Caco-2 (cell line): Measurements from ENCODE around the gene CHCHD1. TPM values are rescaled to one million over a fixed set of nuclear protein-coding genes. Genes with fewer than 3 reads are reported as not detected.
A peak's percentile ranks its signal among the peaks of the same experiment; 100 is the strongest.

Source experiments
- BruUV-seq: library from RNA; stranded (reverse); fragments of 400-500 nt; replicated peaks from 2 replicates; lab custom pipeline; 2021; lab: Mats Ljungman, UMichigan
- CTCF ChIA-PET: fragments of 300-600 bp; sonication (Branson Sonifier 250); formaldehyde crosslinking; loops from one replicate; lab custom pipeline; 2022; ENCODE audit warnings: antibody characterized with exemption; lab: Charles Lee
- POLR2A ChIA-PET: fragments of 300-600 bp; sonication (Branson Sonifier 250); formaldehyde crosslinking; loops from one replicate; lab custom pipeline; 2022; ENCODE audit warnings: antibody characterized with exemption; lab: Charles Lee
- DNase-seq, 2 experiments: peaks; one replicate each; pipeline versions ENCODE4 v3.0.0 to v3.0.0-alpha.2; 2020 to 2022
- H3K27me3 ChIP-seq: replicated peaks from 2 replicates; pipeline ENCODE4 v1.6.0; 2011; ENCODE audit warnings: low read length; ENCODE audit not compliant: control insufficient read depth, insufficient read depth
- H3K36me3 ChIP-seq: 2 replicates; pipeline ENCODE4 v1.5.1; 2011; ENCODE audit warnings: low read length; ENCODE audit not compliant: control insufficient read depth, insufficient read depth
- H3K4me1 ChIP-seq: fragments of 250-450 bp; sonication (Bioruptor Pico); 2 replicates; pipeline ENCODE4 v1.5.1; 2020; ENCODE audit warnings: mild to moderate bottlenecking
- H3K4me3 ChIP-seq: 2 replicates; pipeline ENCODE4 v1.5.1; 2011; ENCODE audit warnings: low read depth, mild to moderate bottlenecking, control low read depth, low read length
- H3K9me3 ChIP-seq: fragments of 250-450 bp; sonication (Bioruptor Pico); 2 replicates; pipeline ENCODE4 v1.5.1; 2020; ENCODE audit warnings: mild to moderate bottlenecking, moderate library complexity
- H3K27ac Mint-ChIP-seq: one replicate; pipeline ENCODE4 v1.8.0; 2022; ENCODE audit warnings: mixed read lengths; ENCODE audit not compliant: unreplicated experiment
- H3K27me3 Mint-ChIP-seq: one replicate; pipeline ENCODE4 v1.8.0; 2022; ENCODE audit warnings: mixed read lengths; ENCODE audit not compliant: insufficient read depth, unreplicated experiment
- H3K36me3 Mint-ChIP-seq: one replicate; pipeline ENCODE4 v1.8.0; 2022; ENCODE audit warnings: mild to moderate bottlenecking, mixed read lengths; ENCODE audit not compliant: insufficient read depth, unreplicated experiment
- H3K4me1 Mint-ChIP-seq: one replicate; pipeline ENCODE4 v1.8.0; 2022; ENCODE audit warnings: low read depth, mixed read lengths; ENCODE audit not compliant: unreplicated experiment
- H3K4me3 Mint-ChIP-seq: one replicate; pipeline ENCODE4 v1.8.0; 2022; ENCODE audit warnings: mild to moderate bottlenecking, moderate library complexity, mixed read lengths; ENCODE audit not compliant: unreplicated experiment
- H3K9me3 Mint-ChIP-seq: one replicate; pipeline ENCODE4 v1.8.0; 2022; ENCODE audit warnings: mixed read lengths; ENCODE audit not compliant: unreplicated experiment
- intact Hi-C: fragments of 100-400 bp; cut with micrococcal nuclease; formaldehyde crosslinking; loops from one replicate; pipeline ENCODE4 v1.10.0; 2022; ENCODE audit not compliant: unreplicated experiment
- total RNA-seq: library from RNA; stranded (reverse); gene quantifications from 2 replicates; pipeline ENCODE4 v1.2.3, GENCODE V29; 2022
- TF ChIP-seq, protein P1 (sequence below), 2 experiments: fragments of 200-600 bp in 1 of 2; IDR thresholded peaks; 1 replicate in 1 of 2; 2 replicates in 1 of 2; pipeline versions ENCODE4 v1.5.1 to v1.8.0; 2011 to 2022; ENCODE audit warnings: antibody characterized with exemption in 1 of 2, control low read depth in 1 of 2, inconsistent platforms in 1 of 2, low read depth in 1 of 2, low read length in 1 of 2, mild to moderate bottlenecking in 1 of 2, moderate library complexity in 1 of 2; ENCODE audit not compliant: insufficient read depth in 1 of 2, severe bottlenecking in 1 of 2, unreplicated experiment in 1 of 2

Gene CHCHD1
- total RNA-seq, 1 experiment from 2014 or later: 44.1 TPM

DNA sequence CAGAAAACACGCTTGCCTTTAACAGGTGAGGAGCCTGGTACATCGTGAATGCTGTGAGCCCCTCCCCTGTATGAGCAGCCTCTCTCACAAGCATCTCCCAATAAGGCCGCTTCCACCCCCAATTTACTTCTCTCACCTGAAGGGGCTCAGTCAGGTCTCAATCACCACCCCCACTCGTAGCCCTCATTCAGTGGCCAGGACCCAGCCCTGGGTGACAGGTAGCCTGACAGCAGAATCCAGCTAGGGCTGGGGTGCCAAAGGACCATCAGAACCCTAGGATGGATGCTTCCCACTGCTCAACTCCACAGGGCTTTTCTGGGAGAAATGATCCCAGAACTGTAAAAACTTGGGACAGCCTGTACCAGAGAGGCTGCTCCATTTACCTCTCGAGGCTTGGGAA is 36.0 kb downstream of the CHCHD1 start:
- intact Hi-C loops: no loop called here
- Mint-ChIP-seq H3K4me1 (no peaks in the 10 kb centered on the region), H3K9me3 (no peaks in the 10 kb centered on the region), H3K36me3 (peaks cover 73% of the 10 kb centered on the region), H3K27ac (no peak overlapping the region), H3K4me3 (no peak overlapping the region), H3K27me3 (no peaks in the 10 kb centered on the region)
- no peaks in the 10 kb centered on the region for H3K4me1 ChIP-seq
- CTCF ChIA-PET: interaction anchor here (1.0 kb wide), 1 partner anchor 62 kb away, joined by 5 read pairs; no protein-coding TSS in a partner anchor
- peaks cover 2% of the 10 kb centered on the region for H3K36me3 ChIP-seq
- no peak for DNase-seq
- no TSS peak for BruUV-seq
- H3K9me3 ChIP-seq: no peaks in the 10 kb centered on the region
- POLR2A ChIA-PET: no interaction called here
- TF ChIP-seq, protein P1, sequence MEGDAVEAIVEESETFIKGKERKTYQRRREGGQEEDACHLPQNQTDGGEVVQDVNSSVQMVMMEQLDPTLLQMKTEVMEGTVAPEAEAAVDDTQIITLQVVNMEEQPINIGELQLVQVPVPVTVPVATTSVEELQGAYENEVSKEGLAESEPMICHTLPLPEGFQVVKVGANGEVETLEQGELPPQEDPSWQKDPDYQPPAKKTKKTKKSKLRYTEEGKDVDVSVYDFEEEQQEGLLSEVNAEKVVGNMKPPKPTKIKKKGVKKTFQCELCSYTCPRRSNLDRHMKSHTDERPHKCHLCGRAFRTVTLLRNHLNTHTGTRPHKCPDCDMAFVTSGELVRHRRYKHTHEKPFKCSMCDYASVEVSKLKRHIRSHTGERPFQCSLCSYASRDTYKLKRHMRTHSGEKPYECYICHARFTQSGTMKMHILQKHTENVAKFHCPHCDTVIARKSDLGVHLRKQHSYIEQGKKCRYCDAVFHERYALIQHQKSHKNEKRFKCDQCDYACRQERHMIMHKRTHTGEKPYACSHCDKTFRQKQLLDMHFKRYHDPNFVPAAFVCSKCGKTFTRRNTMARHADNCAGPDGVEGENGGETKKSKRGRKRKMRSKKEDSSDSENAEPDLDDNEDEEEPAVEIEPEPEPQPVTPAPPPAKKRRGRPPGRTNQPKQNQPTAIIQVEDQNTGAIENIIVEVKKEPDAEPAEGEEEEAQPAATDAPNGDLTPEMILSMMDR (IDR thresholded peaks at IDR 0.05; ENCODE audit: insufficient read depth in 1 of 2, low read depth in 1 of 2, low read length in 1 of 2, severe bottlenecking in 1 of 2, unreplicated experiment in 1 of 2): no peak
- H3K27me3 ChIP-seq: no peaks in the 10 kb centered on the region
- no peak overlapping the region for H3K4me3 ChIP-seq

DNA sequence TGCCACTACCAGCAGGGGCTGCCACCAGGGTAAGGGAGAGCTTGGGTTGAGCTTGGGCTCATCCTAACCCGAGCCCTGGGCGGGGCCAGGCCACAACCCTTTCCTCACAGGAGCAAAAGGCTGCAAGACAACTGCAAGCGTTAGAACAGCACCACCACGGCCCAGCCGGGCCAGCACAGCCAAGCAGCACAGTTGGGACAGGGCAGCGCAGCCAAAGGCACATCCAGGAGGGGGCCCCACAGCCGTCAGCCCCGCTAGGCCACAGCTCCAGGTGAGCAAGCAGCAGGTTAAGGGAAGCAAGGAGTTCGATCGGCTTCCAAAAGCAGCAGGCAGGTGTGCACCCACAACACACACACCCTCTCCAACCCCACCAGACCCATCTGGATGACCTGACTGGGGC is 36.6 kb downstream of the CHCHD1 start:
- ChIA-PET CTCF (interaction anchor here (0.6 to 1.0 kb wide), 2 partner anchors 61 to 170 kb away, joined by 5 to 7 read pairs; no protein-coding TSS in a partner anchor), POLR2A (no interaction called here)
- DNase-seq: peak in 1 of 2 experiments; percentile 21
- Mint-ChIP-seq H3K9me3 (no peaks in the 10 kb centered on the region), H3K4me3 (no peak overlapping the region), H3K36me3 (peaks cover 71% of the 10 kb centered on the region), H3K4me1 (no peaks in the 10 kb centered on the region), H3K27me3 (no peaks in the 10 kb centered on the region), H3K27ac (no peak overlapping the region)
- Histone ChIP-seq H3K36me3 (peaks cover 2% of the 10 kb centered on the region), H3K4me3 (no peak overlapping the region), H3K4me1 (no peaks in the 10 kb centered on the region), H3K27me3 (no peaks in the 10 kb centered on the region), H3K9me3 (no peaks in the 10 kb centered on the region)
- BruUV-seq: no TSS peak
- TF ChIP-seq, protein P1 (IDR thresholded peaks at IDR 0.05; ENCODE audit: insufficient read depth in 1 of 2, low read depth in 1 of 2, low read length in 1 of 2, severe bottlenecking in 1 of 2, unreplicated experiment in 1 of 2): no peak
- intact Hi-C loops: no loop called here

GRCh38 chr10:73819081-73819480 is 37.2 kb downstream of the CHCHD1 start:
- intact Hi-C loops: no loop called here
- TF ChIP-seq, protein P1 (IDR thresholded peaks at IDR 0.05; ENCODE audit: insufficient read depth in 1 of 2, low read depth in 1 of 2, low read length in 1 of 2, severe bottlenecking in 1 of 2, unreplicated experiment in 1 of 2): no peak
- H3K4me1 ChIP-seq: no peaks in the 10 kb centered on the region
- ChIA-PET POLR2A (no interaction called here), CTCF (interaction anchor here (0.6 to 1.0 kb wide), 4 partner anchors 60 to 169 kb away, joined by 3 to 7 read pairs (median 4); no protein-coding TSS in a partner anchor)
- DNase-seq: no peak
- no peaks in the 10 kb centered on the region for H3K9me3 ChIP-seq
- BruUV-seq: no TSS peak
- H3K27ac Mint-ChIP-seq: no peak overlapping the region
- no peaks in the 10 kb centered on the region for H3K4me1 Mint-ChIP-seq
- H3K4me3 ChIP-seq: no peak overlapping the region
- H3K36me3 ChIP-seq: peaks cover 5% of the 10 kb centered on the region
- H3K9me3 Mint-ChIP-seq: no peaks in the 10 kb centered on the region
- H3K27me3 ChIP-seq: no peaks in the 10 kb centered on the region
- H3K27me3 Mint-ChIP-seq: no peaks in the 10 kb centered on the region
- peaks cover 76% of the 10 kb centered on the region for H3K36me3 Mint-ChIP-seq
- H3K4me3 Mint-ChIP-seq: no peak overlapping the region
